HG03064 (cell line): ENCODE data around the gene DTWD1.
"Not testable (repeated sequence)": the region's sequence is repeated elsewhere in the genome, so short reads cannot be mapped to it uniquely, and the experiment has no call there.

Source experiments
- ATAC-seq: cut with Tn5 transposase; IDR thresholded peaks from one replicate; pipeline ENCODE4 v1.9.1; 2021; ENCODE audit warnings: low read depth; ENCODE audit not compliant: unreplicated experiment

The DTWD1 gene

DNA sequence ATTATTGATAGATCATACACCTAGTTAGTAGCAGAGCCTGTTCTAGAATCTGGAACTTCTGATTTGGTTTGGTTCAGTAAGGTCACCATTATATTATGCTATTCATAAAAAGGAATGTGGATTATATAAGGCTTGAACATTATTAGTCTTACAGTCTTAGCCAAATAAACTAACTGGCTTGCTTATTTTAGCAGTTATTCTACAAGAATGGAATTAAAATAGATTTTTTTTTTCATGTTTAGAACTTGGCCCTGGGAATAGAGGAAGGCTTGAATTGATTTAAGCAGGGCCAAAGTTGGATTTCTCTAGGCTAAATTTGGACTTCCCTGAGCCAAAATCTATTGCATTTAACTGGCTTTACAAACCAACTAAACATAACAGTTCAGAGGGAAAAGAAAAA, 24.4 kb downstream of the DTWD1 start:
- no peak for ATAC-seq

DNA sequence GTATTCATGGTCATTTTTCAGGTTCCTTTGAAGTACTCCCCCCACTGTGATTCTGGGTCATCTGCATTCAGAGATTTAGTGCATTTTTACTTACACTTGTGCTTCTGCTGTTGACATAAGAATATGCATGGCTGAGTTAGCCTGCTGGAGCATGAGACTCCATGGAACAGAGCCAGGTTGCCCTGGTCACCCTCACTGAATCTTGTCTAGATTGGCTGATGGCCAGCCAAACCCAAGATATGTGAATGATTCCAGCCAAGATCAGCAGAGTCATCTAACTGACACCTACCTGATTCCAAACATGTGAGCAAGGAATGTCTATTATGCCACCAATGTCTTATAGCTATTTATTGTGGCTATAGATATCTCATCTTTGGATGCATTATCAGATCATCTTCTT, 25.1 kb downstream of the DTWD1 start:
- ATAC-seq, result no peak

DNA sequence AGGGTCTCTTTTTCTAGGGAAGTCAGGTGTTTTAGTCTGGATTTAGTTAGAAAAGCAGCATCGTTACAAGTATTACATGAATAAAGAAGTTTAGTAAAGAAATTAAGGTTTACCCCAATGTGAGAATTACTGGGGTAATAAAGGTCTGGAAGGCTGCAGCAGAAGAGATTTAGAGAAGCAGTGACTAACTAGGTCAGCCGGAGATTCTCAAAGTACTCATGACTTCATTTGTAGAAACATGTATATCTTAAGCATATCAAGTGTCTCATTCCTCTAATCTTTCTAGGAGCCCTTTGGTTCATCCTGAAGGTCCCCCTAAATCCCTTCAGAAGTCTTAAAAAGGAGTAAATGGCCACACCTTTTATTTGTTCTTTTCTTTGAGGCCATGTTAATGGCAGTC, 26.0 kb downstream of the DTWD1 start:
- ATAC-seq, result no peak

DNA sequence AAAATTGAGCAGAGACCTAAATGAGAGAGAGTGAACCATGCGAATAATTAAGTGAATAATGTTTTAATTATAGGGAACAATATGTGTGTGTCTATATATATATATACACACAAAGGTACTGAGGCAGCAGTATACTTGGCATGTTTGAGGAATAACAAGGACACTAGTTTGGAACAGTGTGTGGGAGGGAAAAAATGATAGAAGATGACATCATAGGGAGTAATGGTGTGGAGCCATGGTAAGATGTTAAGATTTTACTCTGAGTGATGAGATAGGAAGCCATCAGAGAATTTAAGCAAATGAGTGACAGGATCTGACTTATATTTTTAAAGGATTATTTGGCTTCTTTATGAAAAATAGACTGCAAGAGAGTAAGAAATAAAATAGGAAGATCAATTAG, 29.1 kb downstream of the DTWD1 start:
- ATAC-seq, result no peak

DNA sequence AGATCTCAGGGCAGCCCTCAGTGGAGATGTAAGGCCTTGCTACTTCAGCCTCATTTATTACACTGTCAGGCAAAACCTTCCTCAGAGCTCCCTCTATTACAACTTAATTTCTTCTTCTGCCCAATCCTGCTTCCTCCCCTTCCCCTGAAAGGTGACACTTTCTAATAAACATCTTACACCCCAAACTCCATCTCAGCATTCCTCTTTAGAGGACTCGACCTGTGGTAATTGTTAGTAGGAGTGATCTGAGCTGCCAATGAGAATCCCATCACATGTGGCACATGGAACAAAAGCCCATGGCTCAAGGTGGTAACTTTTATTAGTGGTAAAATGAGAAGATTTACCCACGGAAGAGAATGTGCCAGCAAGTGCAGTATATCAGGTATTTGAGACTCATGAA, 29.8 kb downstream of the DTWD1 start:
- no peak for ATAC-seq

GRCh38 chr15:49652922-49653321, 32.1 kb downstream of the DTWD1 start:
- ATAC-seq, result no peak

DNA sequence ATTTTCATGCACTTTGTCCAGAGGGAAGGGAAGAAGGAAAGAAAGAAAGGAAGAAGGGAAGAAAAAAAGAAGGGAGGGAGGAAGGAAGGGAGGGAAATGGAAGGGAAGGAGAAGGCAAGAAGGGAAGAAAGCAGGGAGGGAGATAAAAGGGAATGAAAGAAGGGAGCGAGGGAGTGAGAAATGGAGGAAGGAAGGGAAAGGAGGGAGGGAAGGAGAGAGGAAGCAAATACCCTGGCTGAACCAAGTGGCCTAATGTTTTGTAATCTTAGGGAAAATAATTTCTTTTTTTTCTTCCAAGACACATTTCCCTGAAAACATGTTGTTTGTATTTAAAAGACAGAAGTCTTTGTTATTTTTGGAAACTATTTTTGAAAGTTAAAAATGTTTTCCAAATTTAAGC, 35.9 kb downstream of the DTWD1 start:
- no peak for ATAC-seq

GRCh38 chr15:49664716-49665115, 43.9 kb downstream of the DTWD1 start:
- ATAC-seq, result no peak

- not testable (repeated sequence) for ATAC-seq
These were observed 45.6 kb downstream of the DTWD1 start for GRCh38 chr15:49666486-49666885.

GRCh38 chr15:49669288-49669687, 48.4 kb downstream of the DTWD1 start:
- ATAC-seq, result no peak

DNA sequence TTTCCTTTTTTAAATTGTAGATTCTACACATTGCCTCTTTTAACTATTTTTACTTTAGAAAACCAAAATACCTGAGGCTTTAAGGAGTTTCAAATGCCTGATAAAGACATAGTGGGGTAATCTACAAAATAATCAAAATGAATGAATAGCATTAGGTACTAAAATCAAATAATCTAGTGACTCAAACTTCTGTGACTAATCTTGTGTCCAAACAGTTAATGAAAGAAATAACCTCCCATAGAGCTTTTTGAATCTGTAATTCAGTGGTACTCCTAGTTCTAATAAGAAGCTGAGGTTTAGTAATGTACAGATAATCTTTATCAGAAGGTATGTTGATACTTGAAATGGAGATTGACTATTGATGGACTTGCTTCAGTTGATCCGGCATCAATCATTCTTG, 53.0 kb downstream of the DTWD1 start:
- ATAC-seq, result no peak

DNA sequence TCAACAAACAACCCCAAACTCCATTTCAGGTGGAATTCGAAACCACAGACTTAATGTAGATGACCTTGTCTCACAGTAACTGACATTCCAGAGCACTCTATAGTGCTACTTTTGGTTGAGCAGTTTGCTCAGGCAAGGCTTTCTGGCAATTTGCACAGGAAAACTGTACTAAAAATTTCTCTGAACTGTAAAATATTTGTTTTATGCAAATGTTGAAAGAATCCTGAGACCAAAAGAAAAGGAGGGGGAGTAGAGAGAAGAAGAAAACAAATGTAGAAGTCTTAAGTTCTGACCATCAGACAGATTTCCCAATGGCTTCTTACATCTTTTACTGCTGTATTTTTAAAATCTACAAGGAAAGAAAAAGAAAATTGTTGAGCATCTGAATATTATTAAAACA, 53.5 kb downstream of the DTWD1 start:
- ATAC-seq, result no peak

GRCh38 chr15:49675041-49675440, 54.2 kb downstream of the DTWD1 start:
- no peak for ATAC-seq

GRCh38 chr15:49678655-49679054, 57.8 kb downstream of the DTWD1 start:
- no peak for ATAC-seq

DNA sequence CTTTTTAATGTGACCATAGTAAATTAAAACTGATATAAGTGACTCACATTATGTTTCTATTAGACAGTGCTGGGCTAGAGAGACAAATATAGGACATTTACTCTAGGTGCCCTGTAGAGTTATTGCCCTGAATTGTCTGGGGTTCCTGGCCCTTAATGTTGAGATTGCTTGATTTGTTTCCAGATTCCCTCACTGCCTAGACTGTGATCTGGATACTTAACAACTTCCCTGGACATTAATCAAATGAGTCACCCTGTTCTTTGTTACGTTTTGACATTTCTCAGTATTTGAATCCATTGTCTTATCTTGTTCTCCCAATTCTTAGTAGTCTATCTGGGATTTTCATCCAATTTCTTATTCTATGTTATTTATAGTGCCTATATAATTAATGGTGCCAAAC, 65.8 kb downstream of the DTWD1 start:
- no peak for ATAC-seq

GRCh38 chr15:49688135-49688790, 67.4 kb downstream of the DTWD1 start:
- ATAC-seq, result no peak

DNA sequence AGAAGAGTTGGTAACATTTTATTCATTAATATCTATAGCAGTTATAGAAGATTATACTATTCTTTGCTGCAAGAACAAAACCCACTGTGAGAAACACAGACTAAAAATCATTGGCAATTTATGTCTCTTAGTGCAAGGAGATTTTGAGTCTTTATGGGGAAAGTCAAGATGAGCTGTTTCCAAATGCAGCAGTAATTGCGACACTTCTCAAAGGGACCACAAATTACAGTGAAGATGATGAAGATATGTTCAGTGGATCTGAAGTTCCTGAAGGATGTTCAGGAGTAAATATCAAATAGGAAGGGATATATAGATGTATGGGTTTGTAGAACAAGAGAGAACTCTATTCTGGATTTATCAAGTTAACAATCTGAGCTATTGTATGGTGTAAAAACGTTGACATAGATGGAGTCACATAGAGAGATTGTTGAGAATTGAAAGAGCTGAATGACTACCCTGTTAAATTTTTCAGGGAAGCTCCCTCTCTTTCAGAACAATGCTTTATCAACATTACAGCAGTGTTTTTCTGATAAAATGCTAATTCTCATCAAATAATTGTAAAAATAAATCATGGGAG, 71.8 kb downstream of the DTWD1 start:
- no peak for ATAC-seq

DNA sequence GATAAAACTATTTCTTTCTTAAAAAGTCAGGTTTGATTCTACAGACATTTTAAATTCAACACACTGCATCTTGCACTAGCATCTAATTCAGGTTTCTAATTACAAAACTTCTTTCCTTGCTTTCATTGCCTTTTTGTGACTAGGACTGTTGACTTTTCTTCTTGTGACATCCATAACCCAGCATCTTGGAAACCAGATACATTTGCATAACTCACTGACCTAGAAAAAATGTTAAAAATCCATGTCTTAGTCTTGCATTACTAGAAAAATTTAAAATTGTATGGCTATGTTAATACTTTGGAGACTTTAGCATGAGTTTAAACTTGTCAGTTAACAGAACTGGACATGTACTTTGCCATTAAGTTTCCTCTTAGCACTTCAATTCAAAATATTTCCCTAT, 72.7 kb downstream of the DTWD1 start:
- no peak for ATAC-seq

DNA sequence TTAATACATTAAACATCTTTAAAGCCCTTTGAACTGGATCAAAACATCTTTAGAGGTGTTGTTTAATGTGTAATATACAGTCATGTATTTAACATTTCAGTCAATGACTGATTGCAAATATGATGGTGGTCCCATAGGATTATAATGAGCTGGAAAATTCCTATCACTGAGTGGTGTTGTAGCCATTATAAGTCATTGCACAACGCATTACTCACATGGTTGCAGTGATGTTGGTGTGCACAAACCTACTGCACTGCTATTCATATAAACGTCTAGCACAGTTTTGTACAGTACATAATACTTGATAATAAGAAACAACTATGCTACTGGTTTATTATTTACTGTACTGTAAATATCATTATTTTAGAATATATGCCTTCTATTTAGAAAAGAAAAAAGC, 75.6 kb downstream of the DTWD1 start:
- ATAC-seq, result no peak

DNA sequence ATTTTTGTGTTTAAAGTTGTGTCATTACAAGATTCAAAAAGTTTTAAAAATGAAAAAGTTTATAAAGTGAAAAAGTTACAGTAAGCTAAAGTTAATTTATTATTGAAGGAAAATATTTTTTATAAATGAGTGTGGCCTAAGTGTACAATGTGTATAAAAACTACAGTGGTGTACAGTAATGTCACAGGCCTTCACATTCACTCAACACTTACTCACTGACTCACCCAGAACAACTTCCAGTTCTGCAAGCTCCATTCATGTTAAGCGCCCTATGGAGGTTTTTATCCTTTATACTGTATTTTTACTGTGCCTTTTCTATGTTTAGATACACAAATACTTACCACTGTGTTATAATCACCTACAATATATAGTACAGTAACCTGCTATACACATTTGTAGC, 76.3 kb downstream of the DTWD1 start:
- no peak for ATAC-seq

GRCh38 chr15:49702982-49703381, 82.1 kb downstream of the DTWD1 start:
- not testable (repeated sequence) for ATAC-seq
